Erythroblast (primary cell): ENCODE results near the gene SIRT7.

Experiments used
- GATA1 ChIP-seq: IDR thresholded peaks from 2 replicates; pipeline ENCODE4 v1.6.1; 2011; ENCODE audit warnings: low read depth, mild to moderate bottlenecking, control low read depth, low read length, moderate library complexity
- POLR2A ChIP-seq: IDR thresholded peaks from 2 replicates; pipeline ENCODE4 v1.6.1; 2011; ENCODE audit warnings: mild to moderate bottlenecking, low read length

GRCh38 chr17:81950501-81950900 lies 32.5 kb upstream of the SIRT7 start:
- TF ChIP-seq POLR2A: no peak
- no peak for TF ChIP-seq GATA1
